ENCODE data around the gene SMIM45.

SMIM45 gene

GRCh38 chr22:41910050-41911000, 41.6 kb upstream of the SMIM45 start:
- Histone ChIP-seq H3K36me3 (peaks cover 3 to 5% of the 10 kb centered on the region in 2 donors), H3K9me3 (no peaks in the 10 kb centered on the region), H3K4me3 (replicated peaks in 1 of 3) (peak overlapping the region in 1 of 3 donors; percentile 12), H3K27ac (no peak overlapping the region), H3K27me3 (peaks cover 22% of the 10 kb centered on the region), H3K4me1 (peaks cover 13 to 31% of the 10 kb centered on the region in 2 donors)
- TF ChIP-seq POLR2A (IDR thresholded peaks at IDR 0.05): no peak
- TF ChIP-seq, protein P1, sequence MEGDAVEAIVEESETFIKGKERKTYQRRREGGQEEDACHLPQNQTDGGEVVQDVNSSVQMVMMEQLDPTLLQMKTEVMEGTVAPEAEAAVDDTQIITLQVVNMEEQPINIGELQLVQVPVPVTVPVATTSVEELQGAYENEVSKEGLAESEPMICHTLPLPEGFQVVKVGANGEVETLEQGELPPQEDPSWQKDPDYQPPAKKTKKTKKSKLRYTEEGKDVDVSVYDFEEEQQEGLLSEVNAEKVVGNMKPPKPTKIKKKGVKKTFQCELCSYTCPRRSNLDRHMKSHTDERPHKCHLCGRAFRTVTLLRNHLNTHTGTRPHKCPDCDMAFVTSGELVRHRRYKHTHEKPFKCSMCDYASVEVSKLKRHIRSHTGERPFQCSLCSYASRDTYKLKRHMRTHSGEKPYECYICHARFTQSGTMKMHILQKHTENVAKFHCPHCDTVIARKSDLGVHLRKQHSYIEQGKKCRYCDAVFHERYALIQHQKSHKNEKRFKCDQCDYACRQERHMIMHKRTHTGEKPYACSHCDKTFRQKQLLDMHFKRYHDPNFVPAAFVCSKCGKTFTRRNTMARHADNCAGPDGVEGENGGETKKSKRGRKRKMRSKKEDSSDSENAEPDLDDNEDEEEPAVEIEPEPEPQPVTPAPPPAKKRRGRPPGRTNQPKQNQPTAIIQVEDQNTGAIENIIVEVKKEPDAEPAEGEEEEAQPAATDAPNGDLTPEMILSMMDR (IDR thresholded peaks at IDR 0.05): no peak
- DNase-seq: peak; percentile 29 to 42
- 1 to 4% methylated on average over 15 to 41 of the region's 112 CpGs for WGBS, 2 donors
- intact Hi-C loops (cut with DNase I): no loop called here

DNA sequence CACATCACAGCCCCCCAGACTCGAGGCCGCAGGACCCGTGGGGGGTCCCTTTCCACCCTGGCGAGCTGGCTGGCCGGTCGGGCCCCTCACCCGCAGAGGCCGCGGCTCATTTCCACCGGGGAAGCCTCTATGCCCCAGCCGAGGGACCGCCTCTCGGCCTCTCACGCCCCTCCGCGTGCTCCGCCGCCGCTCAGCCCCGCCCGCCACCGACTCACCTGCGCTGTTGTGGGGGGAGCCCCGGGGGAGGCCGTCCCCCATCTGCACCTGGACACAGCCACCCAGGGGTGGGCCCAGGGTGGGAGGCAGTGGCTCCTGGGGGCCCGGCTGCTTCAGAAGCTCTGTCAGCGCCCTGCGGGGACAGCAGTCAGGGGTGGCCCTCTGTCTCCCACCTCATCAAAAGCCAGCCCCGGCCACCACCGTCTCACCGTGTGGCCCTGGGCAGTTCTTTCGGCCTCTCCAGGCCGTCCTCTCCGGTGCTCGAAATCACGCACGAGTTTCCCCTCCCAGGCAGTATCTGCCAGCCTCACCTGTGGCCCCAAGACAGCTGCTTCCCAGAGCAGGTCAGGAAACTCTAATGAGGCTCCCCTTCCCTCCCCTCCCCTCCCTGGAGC, 40.8 kb upstream of the SMIM45 start:
- no peak for DNase-seq
- no peak overlapping the region for H3K27ac ChIP-seq

GRCh38 chr22:41912338-41913039, 39.5 kb upstream of the SMIM45 start:
- Histone ChIP-seq H3K9me3 (no peaks in the 10 kb centered on the region), H3K4me1 (peaks cover 13 to 32% of the 10 kb centered on the region in 2 donors), H3K4me3 (replicated peaks in 1 of 3) (no peak overlapping the region), H3K27ac (no peak overlapping the region), H3K36me3 (no peaks in the 10 kb centered on the region), H3K27me3 (peaks cover 31% of the 10 kb centered on the region)
- WGBS, 2 donors: 72 to 80% methylated on average over 5 to 8 of the region's 9 CpGs
- intact Hi-C loops (cut with DNase I): no loop called here
- TF ChIP-seq, protein P1 (IDR thresholded peaks at IDR 0.05): no peak
- no peak for TF ChIP-seq POLR2A (IDR thresholded peaks at IDR 0.05)
- no peak for DNase-seq

More for the DNA sequence above, 40.8 kb upstream of the SMIM45 start:
- intact Hi-C loops (cut with DNase I): no loop called here
- WGBS, 2 donors: 16 to 23% methylated on average over 9 to 11 of the region's 37 CpGs
- no peaks in the 10 kb centered on the region for H3K36me3 ChIP-seq
- H3K27me3 ChIP-seq: peaks cover 28% of the 10 kb centered on the region
- peaks cover 13 to 32% of the 10 kb centered on the region in 2 donors for H3K4me1 ChIP-seq
- peak overlapping the region in 1 of 3 donors; percentile 12 for H3K4me3 ChIP-seq (replicated peaks in 1 of 3)
- no peaks in the 10 kb centered on the region for H3K9me3 ChIP-seq
- TF ChIP-seq, protein P1 (IDR thresholded peaks at IDR 0.05): no peak
- no peak for TF ChIP-seq POLR2A (IDR thresholded peaks at IDR 0.05)

DNA sequence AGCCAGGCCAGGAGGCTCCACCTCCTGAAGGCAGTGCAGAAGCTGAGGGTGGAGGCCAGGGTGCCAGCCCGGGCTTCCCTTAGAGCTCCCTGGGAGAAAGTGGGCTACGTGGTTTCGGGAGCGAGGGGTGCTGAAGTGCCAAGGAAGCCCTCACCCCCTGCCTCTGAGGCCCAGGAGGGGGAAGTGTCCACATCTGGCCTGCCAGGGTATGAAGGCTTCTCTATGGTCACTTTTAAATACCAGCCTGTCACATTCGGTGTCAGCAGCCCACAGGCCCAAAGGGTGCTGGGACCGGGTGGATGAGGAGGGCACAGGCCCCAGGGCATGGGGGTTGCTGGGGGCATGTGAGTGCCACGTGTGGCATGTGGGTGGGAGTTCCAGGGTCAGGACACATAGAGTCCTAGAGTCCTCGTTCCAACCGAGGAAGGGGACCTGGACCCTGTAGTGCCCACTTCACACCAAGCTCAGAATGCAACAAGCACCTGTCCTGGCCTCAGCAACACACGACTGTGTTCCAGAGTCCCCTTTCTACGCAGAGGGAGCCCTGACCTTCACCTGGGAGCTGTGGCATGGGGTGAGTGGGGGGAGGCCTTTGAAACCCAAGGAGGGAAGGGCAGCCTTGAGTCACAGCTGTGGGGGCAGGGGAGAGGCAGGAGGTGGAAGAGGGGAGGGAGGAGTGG, 38.8 kb upstream of the SMIM45 start:
- Histone ChIP-seq H3K4me1 (peaks cover 13 to 35% of the 10 kb centered on the region in 2 donors), H3K27me3 (peaks cover 36% of the 10 kb centered on the region), H3K36me3 (no peaks in the 10 kb centered on the region), H3K27ac (no peak overlapping the region), H3K9me3 (no peaks in the 10 kb centered on the region), H3K4me3 (replicated peaks in 1 of 3) (no peak overlapping the region)
- WGBS, 2 donors: 61 to 67% methylated on average over 7 to 9 of the region's 11 CpGs
- intact Hi-C loops (cut with DNase I): no loop called here
- no peak for DNase-seq
- TF ChIP-seq, protein P1 (IDR thresholded peaks at IDR 0.05): no peak
- no peak for TF ChIP-seq POLR2A (IDR thresholded peaks at IDR 0.05)
